ENCODE data around the gene VMO1. TPM values are rescaled to one million over a fixed set of nuclear protein-coding genes. Genes with fewer than 3 reads are reported as not detected.

VMO1 gene
- total and polyA plus RNA-seq, 9 of the 15 experiments (the other 6 are each of a cell fraction or from before 2014, with no cell fraction given) = 0.31 TPM; not detected in 8

- peak; percentile 69 for TF ChIP-seq TFAP4 (CRISPR knock-in tag; IDR thresholded peaks at IDR 0.05; ENCODE audit: borderline replicate concordance)
- TF ChIP-seq NR2F6 (CRISPR knock-in tag; IDR thresholded peaks at IDR 0.05) = no peak
- no peak for TF ChIP-seq ZBTB8A (IDR thresholded peaks at IDR 0.05; ENCODE audit: partially characterized antibody)
- TF ChIP-seq ELF2 (CRISPR knock-in tag; IDR thresholded peaks at IDR 0.05) = peak; percentile 66; the same call in 1 of the 2 replicates
- TF ChIP-seq PRDM10 (IDR thresholded peaks at IDR 0.05; ENCODE audit: partially characterized antibody) = peak; percentile 16
- 0 out of 3 replicates have a peak, but pooled peaks of 1 of the 2 experiments have one; percentile 25 for TF ChIP-seq CBX3 (IDR thresholded peaks at IDR 0.05; ENCODE audit: borderline replicate concordance in 1 of 2, low read length in 2 of 2)
- peak; percentile 91 for TF ChIP-seq E2F1 (CRISPR knock-in tag; IDR thresholded peaks at IDR 0.05)
- peak; percentile 16; the same call in 1 of the 2 replicates for TF ChIP-seq ZNF143 (CRISPR knock-in tag; IDR thresholded peaks at IDR 0.05)
- peak; percentile 32; the same call in 1 of the 2 replicates for TF ChIP-seq SOX6 (IDR thresholded peaks at IDR 0.05)
- TF ChIP-seq RBM22 (IDR thresholded peaks at IDR 0.05; ENCODE audit: low read depth, low read length, poor library complexity, severe bottlenecking) = peak; percentile 60
- TF ChIP-seq CTCFL (IDR thresholded peaks at IDR 0.05; ENCODE audit: borderline replicate concordance, insufficient read depth, low read depth, low read length, poor library complexity, severe bottlenecking) = peak; percentile 96
- no peak for TF ChIP-seq TSHZ1 (CRISPR knock-in tag; IDR thresholded peaks at IDR 0.05)
- peak; percentile 57; the same call in 1 of the 2 replicates for TF ChIP-seq SUPT5H (IDR thresholded peaks at IDR 0.05)
These were observed 4.0 kb upstream of the VMO1 start (continued) for GRCh38 chr17:4789951-4790704.
